GM23338 (cell line): ENCODE data around the gene TRPM3.

ENCODE experiments used
- CREB1 ChIP-seq: fragments of 250-450 bp; sonication (Bioruptor Pico); IDR thresholded peaks from 2 replicates; pipeline ENCODE4 v1.5.0; 2020; ENCODE audit warnings: low read depth, mild to moderate bottlenecking, moderate library complexity
- CTCF ChIP-seq, 2 experiments: fragments of 200-600 bp in 1 of 2; sonication (generic) in 1 of 2; conservative IDR thresholded peaks; 2 replicates each; pipeline versions ENCODE4 v1.5.1 to v1.6.1; 2016 to 2017; ENCODE audit warnings: antibody characterized with exemption in 2 of 2, low read depth in 2 of 2, mild to moderate bottlenecking in 2 of 2, moderate library complexity in 1 of 2
- ETS1 ChIP-seq: IDR thresholded peaks from 2 replicates; pipeline ENCODE4 v1.6.1; 2016; ENCODE audit warnings: antibody characterized with exemption
- EZH2 ChIP-seq: fragments of 200-600 bp; sonication (generic); IDR thresholded peaks from one replicate; pipeline ENCODE4 v1.8.0; 2017; ENCODE audit warnings: antibody characterized with exemption, mild to moderate bottlenecking, low read depth; ENCODE audit not compliant: unreplicated experiment
- EZH2phosphoT487 ChIP-seq: fragments of 200-600 bp; sonication (generic); IDR thresholded peaks from one replicate; pipeline ENCODE4 v1.8.1; 2018; ENCODE audit warnings: antibody characterized with exemption; ENCODE audit not compliant: unreplicated experiment
- JUNB ChIP-seq: IDR thresholded peaks from one replicate; pipeline ENCODE4 v1.6.1; 2016; ENCODE audit warnings: antibody characterized with exemption; ENCODE audit not compliant: unreplicated experiment
- NANOG ChIP-seq: IDR thresholded peaks from 2 replicates; pipeline ENCODE4 v1.6.1; 2016; ENCODE audit warnings: antibody characterized with exemption, borderline replicate concordance
- POLR2AphosphoS5 ChIP-seq: IDR thresholded peaks from 2 replicates; pipeline ENCODE4 v1.6.1; 2016; ENCODE audit warnings: antibody characterized with exemption, low read depth
- REST ChIP-seq: IDR thresholded peaks from one replicate; pipeline ENCODE4 v1.6.1; 2018; ENCODE audit warnings: antibody characterized with exemption; ENCODE audit not compliant: unreplicated experiment
- STAT1 ChIP-seq: IDR thresholded peaks from one replicate; pipeline ENCODE4 v1.6.1; 2016; ENCODE audit warnings: antibody characterized with exemption; ENCODE audit not compliant: unreplicated experiment
- ZNF114 ChIP-seq: fragments of 250-450 bp; sonication (Bioruptor Pico); IDR thresholded peaks from 2 replicates; pipeline ENCODE4 v1.5.0; 2020; ENCODE audit warnings: mild to moderate bottlenecking, moderate library complexity
- ZNF331 ChIP-seq: fragments of 250-450 bp; sonication (Bioruptor Pico); IDR thresholded peaks from 2 replicates; pipeline ENCODE4 v1.5.0; 2020; ENCODE audit warnings: low read depth, mild to moderate bottlenecking, moderate library complexity
- ZNF462 ChIP-seq: fragments of 250-450 bp; sonication (Bioruptor Pico); IDR thresholded peaks from 2 replicates; pipeline ENCODE4 v1.5.0; 2020; ENCODE audit warnings: mild to moderate bottlenecking, moderate library complexity

- TF ChIP-seq NANOG (no peak), POLR2AphosphoS5 (no peak), CTCF (conservative IDR thresholded peaks at IDR 0.05; ENCODE audit: low read depth in 2 of 2) (no peak), EZH2phosphoT487 (no peak), JUNB (no peak), REST (no peak), EZH2 (no peak), CREB1 (no peak), STAT1 (no peak), ZNF331 (CRISPR knock-in tag) (no peak), ZNF462 (no peak), ZNF114 (no peak), ETS1 (no peak)
Measured at GRCh38 chr9:70932097-70932496, 189.3 kb downstream of the TRPM3 start.
